ENCODE data around the gene NAA80.

Gene NAA80

DNA sequence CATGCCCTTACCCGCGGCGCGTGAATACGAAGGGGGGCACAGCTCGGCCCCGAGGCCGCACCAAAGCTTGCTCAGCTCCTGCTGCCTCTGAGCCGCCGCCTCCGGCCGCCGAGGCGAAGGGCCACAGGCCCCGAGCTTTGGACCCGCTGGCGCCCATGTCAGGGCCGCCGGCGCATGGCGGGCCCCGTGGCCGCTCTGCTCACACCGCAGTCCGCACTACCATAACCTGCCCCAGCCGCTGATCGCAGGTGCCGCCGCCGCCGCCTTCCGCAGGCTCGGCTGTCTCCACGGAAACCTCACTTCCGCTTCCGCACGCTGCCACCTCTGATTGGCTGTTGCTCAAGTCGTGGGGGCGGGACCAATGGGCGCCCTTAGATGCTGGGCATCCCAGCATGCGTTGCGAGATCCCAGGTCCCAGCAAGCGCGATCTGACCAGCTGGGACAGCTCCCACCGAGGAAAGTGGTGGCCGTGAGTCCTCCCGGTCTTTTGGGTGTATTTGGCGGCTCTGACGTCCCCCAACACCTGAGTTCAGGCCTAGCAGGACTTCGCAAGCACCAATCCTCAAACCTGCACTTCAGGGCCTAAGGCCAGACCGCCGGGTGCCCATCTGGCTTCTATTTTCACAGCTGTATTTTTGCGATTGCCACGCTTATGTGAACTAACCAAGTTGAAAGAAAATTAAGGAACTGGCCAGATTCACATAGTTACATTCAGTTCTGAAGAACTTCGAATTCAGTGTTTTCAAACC, 28.9 kb upstream of the NAA80 start, which contains the start of gene TUSC2:
Gene TUSC2 (minus strand): TSS at position 281 of the 749 bp plus-strand sequence. CDS start 124 bp downstream, at position 157.
- peak; percentile 99 for DNase-seq (ENCODE audit: low spot score)

GRCh38 chr3:50327129-50327528, 27.9 kb upstream of the NAA80 start:
- no peak for DNase-seq (ENCODE audit: low spot score)

GRCh38 chr3:50326182-50326541, 27.0 kb upstream of the NAA80 start:
- no peak for DNase-seq (ENCODE audit: low spot score)

GRCh38 chr3:50325497-50326181, 26.4 kb upstream of the NAA80 start:
- no peak for DNase-seq (ENCODE audit: low spot score)

GRCh38 chr3:50325113-50325480, 25.9 kb upstream of the NAA80 start:
- no peak for DNase-seq (ENCODE audit: low spot score)

DNA sequence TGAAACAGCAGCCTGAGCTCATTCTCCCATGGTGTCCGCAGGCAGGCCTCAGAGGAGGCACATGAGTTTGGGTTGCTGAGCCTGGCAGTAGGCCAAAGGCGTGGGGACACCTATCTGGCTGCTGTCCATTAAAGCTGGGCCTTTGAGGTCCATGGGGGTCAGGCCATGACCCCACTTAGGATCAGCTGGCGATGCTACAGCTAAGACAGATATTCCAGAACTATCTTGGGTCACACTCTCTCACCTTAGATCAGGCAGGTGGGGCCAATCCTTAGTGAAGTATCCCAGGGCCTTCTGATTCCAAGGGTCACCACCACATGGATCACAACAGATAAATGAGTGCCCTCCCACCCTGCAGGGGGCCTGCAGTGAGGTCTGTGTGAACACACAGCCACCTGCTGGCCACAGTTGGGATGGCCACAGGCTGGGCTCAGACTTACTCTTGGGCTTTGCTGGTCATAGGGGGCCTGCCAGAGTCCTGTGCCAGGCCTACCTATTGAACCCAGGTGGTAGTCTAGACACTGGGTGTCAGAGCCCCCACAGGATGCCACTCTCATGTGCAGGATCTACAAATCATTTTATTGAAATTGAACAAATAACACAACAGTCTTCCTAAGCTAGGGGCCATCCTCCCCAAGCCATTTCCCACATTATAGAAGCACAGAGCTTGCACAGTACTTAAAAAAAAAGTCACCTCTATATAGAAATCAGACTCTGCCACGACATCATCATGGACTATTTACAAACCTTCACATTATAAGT, 25.3 kb upstream of the NAA80 start:
- DNase-seq (ENCODE audit: low spot score) = peak; percentile 78

DNA sequence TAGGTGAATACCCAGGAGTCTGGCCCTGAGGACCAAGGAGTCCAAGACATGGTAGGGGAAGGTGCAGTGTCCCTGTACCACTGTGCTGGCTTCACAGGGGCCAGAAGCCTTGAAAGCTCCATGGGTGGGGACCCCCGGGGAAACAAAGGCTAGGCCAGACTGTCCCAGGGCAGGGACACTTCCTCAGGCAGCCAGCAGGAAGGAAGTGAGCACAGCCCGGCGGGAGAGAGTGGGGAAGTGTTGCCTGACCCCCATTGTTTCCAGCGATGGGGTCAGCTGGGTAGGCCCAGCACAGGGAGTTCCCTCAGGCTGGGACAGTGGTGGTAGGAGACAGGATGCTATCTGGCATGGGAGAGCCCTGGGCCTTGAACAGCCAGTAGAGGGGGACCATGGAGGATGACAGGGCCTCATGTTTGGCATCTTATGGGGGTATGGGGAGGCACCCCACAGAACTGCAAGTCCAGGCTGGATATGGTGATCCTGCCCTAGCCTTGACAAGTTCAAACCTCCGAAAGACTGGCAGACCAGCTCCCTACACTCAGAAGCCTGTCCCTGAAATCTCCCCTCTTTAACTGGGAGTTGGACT, 24.5 kb upstream of the NAA80 start:
- DNase-seq (ENCODE audit: low spot score) = no peak

DNA sequence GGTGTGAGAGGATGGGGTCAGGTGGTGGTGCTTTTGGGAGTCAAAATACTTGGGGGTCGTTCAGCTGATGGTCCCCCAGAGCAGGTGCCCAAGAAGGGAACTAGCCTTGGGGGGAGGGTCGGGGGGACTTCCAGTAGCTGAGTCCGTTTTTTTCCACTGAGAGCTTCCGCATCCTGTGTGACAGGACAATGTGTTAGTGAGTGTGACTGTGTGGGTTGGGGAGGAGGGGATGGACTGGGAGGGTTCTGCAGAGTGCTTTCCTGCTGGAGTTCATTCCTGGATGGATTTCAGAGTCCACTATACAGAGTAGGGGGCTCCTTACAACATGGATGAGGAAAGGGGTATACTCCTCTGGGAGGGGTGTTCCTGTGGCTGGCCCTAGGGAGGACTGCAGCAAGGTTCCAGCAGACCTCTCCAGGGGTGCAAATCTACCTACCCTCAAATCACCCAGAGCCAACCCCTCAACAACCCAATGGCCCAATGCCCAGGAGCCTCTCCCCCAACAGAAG, 23.9 kb upstream of the NAA80 start:
- no peak for DNase-seq (ENCODE audit: low spot score)

DNA sequence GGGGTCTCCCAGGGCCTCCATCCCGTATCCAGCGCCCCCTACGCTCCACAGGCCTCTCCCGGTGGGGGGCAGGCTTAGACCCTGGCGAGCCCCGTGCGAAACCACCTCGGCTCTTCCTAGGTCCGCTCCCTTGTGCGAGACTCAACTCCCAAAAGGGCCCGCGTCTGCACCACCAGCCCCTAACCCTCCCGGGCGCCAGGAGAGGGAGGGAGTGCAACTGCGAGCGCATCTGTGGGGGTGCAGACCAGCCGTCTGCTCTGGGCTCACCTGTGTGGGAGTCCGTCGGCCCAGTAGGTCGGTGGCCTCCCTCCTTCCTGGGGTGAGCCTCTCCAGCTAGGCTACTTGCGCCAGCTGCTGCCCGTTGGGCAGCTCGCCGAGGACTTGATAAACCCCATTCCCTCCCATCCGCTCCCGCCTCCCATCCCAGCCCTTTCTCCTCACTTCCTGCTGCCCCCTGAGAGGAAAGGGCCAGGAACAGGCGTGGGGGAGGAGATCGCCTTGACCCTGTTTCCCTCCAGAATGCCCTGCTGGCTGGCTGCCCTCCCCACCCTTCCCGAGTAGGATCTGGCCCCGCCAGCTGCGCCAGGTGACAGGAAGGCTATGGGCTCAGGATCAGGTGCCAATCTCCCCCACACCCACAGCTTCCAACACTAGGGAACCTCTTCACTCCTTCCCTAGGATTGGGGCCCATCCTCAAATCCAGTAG, 23.3 kb upstream of the NAA80 start, which contains the start of gene HYAL2:
Gene HYAL2 (minus strand): TSS at position 360 of the 706 bp plus-strand sequence. CDS start 2,256 bp downstream, outside the sequence.
- no peak for DNase-seq (ENCODE audit: low spot score)

DNA sequence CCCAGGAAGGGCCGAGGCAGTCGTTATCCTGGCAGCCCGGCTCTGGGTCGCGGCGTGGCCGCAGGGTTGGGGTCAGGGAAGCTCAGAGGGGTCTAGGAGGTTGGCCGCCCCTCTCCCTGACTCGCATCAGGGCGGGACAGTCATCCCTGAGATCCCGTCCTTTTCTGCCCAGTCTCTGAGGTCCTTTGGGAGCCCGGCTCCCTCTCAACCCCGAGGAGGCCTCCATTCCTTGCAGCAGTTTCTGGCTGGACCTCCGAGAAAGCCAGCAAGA, 22.8 kb upstream of the NAA80 start:
- DNase-seq (ENCODE audit: low spot score) = no peak

DNA sequence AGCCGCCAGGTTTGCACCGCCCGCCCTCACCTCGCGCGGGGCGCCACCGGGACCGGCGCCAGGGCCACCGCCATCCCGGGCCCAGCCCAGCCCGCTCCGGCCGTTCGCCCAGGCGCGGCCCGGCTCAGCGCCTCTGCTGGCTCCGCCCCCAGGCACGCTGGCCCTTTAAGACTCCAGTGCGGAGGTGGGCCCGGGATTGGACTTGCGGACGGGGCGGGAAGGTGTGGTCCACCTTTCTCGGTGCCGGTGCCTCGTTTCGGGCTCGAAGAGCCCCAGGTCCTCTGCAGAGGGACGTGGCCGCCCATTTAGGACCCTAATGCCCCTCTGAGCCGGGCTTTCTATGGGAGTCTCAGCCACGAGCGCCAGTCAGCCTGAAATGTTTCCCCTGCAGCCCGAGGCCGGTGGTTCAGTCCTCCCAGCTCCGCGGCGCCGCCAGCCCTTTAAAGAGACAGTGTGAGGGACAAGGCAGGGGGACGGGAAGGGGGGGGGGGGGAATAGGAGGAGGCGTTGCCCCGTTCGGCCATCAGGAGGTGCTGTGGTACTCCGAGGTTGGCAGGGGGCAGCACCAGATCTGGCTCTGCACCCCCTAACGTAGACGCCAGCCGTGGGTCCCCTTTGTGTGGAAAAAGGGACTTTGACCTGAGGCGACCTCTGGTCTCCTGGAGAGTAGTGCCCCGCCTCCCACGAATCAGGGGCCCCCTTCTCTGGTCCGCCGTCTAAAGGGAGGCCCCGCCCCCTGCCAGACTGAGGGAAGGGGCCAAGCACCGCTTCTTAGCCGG, 22.3 kb upstream of the NAA80 start:
- peak; percentile 93 for DNase-seq (ENCODE audit: low spot score)

DNA sequence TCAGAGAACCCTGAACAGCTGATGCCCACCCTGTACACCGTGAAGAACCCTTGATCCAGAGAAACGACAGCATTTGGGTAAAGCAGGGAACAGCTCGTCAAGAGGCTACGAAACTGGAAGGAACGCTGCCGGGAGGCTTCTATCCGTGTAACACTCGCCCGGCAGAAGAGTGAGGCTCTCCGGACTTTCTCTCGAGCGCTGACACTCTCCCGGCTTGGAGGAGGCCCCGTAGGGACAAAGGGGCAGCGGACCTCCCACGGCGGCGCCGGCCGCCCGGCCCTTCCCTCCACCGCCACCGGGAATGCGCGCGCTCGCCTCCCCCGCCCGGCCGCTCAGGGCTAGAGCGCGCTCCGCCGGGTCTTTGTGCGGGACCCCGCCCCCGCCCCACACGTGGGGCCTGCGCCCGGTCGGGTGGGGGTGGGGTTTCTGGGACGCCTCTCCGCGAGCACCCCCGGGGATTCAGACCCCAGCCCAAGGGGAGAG, 21.7 kb upstream of the NAA80 start:
- peak; percentile 84 for DNase-seq (ENCODE audit: low spot score)

GRCh38 chr3:50319894-50320625, 20.9 kb upstream of the NAA80 start:
- DNase-seq (ENCODE audit: low spot score) = no peak

- no peak for DNase-seq (ENCODE audit: low spot score)
These were observed 20.1 kb upstream of the NAA80 start for GRCh38 chr3:50319181-50319893.

DNA sequence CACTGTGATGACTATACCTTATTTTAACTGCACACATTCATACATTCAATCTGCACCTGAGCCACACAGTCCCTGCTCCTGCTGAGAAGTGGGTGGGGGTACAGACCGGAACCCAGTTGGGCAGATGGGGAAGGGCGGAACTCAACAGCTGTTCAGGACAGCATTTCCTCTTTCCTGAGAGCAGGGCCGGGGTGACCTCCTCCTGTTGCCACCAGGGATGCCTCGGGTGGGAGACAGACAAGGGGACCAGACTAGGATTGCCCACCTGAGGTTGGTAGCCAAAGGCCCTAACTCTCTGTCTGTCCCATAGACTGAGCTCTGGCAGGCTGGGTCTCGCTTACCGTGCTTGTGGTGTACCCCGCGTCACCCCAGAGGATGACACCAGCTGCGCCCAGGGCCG, 19.4 kb upstream of the NAA80 start:
- no peak for DNase-seq (ENCODE audit: low spot score)

- no peak for DNase-seq (ENCODE audit: low spot score)
These were observed 19.0 kb upstream of the NAA80 start for GRCh38 chr3:50318163-50318562.

DNA sequence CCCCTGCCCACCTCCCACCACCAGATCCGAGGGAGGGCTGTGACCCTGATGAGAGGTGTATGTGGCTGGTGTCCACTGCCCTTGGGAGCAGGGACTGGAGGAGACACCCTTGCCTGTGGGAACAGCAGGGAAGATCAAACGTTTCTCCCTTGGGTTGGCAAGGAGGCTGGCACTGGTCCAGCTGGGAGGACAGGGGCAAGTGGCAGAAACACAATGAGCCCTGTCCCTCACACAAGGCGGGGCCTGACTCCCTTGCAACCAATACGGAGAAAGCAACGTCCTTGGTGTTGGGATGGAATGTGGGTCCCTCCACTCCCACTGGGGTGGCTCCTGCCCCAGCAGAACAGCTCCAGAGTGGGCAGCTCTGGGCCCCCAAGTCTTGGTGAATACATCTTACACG, 18.1 kb upstream of the NAA80 start:
- no peak for DNase-seq (ENCODE audit: low spot score)

DNA sequence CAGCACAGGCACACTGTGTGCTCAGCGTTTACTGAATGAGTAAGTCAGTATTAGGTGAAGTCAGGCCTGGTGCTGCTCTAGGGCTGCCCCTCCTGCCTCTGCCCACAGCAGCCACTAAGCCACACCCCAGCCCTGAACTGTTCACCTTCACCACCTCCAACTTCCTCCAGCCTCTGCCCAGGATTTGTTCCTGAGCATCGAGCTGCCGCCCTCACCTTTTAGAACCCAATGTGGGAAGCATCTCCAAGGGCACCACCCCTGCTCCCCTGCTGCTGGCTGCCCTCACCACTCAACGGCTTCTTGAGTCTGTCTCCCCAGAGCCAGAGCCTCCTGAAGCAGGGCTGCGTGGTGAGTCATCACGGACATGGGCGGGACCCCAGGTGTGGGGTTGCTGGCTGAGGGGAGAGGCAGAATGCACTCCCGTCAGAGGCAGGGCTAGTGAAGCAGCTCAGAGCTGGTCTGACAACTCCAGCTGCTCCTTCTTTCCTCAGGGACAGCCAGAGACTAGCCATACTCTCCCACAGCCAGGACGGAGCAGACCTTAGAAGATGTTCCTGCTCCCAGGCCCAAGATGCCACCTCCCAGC, 17.5 kb upstream of the NAA80 start:
- DNase-seq (ENCODE audit: low spot score) = no peak

DNA sequence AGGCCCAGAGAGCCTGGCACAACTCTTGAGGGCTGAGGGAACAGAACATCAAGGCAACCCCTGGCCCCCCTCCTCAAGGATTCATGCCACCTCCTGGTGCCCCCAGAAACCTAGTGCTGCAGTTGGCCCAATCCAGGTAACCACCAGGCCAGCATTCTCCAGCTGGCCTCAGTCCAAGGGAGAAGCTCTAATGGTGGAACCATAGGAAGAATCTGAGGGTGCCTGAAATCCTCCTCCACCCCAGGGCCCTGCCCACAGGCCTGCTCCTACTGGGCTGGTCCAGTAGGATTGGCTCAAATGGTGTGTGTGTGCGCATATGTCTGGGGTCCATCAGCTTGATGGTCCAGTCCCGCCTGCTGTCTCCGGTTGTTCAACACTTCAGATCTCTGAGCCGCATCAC, 15.6 kb upstream of the NAA80 start:
- no peak for DNase-seq (ENCODE audit: low spot score)

Measured in Ammon's horn (tissue), 1 donor.